ENCODE measurements around the gene NTRK1.

The NTRK1 gene

DNA sequence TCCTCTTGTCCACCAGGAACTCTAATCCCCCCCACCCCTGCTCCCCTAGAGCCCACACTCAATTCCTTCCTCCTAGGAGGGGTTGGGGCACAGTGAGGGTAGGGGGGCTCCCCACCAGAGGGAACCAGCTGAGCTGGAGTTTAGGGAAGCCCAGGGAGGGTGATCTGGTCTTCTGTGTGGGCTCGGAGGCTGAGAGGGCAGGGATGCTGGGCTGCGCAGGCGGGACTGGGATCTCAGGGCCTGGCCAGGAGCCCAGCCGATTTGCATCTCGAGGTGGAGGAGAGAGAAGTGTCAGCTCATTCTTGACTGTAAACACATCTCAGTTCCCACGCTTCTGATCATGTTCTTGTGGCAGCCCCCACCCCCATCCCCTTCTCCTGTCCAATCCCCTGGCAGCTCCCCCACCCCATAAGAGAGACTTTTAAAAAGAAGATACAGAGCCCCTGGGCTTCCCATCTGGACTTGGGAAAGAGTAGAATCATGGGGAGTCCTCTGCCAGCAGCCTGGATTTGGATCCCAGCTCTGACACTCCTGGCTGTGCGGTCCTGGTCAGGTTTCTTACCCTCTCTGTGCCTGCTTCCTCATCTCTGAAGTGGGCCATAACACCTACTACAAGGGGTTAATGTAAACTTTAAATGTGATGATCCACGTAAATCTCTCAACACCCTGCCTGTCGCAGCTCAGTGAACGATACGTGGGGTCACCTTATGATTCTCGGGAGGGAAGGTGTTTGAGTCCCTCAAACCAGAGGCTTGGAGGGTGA, 39.5 kb downstream of the NTRK1 start:
- no peak for DNase-seq

DNA sequence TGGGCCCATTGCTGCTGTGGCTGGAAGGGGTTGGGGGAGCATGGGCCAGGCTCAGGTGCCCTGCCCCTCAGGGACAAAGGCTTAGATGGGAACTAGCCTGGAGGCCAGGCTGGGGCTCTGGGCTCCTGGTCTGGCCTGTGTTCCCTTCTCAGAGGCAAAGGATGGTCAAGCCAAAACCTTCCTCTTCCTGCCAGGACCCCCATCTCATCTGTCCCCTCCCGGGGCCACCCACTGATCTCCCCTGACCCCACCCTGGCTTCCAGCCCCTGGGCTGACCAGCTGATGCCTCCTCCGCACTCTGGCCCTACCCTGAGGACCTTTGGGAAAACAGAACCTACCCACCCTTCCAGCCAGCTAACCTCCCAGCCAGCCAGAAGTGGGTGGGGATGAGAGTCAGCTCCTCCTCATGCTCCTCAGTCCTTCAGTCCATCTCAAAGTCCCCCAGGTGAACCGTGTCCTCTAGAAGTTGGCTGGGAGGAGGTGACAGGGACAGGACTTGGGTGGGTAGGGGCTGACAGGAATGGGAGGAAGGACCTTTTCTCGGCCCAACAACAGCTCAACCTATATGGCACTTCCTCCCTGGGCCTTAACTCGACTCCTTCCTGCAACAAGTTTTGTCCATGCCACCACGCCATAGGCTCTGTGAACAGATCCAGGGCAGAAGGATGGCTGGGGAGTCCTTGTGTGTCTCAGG, 40.4 kb downstream of the NTRK1 start:
- no peak for DNase-seq

DNA sequence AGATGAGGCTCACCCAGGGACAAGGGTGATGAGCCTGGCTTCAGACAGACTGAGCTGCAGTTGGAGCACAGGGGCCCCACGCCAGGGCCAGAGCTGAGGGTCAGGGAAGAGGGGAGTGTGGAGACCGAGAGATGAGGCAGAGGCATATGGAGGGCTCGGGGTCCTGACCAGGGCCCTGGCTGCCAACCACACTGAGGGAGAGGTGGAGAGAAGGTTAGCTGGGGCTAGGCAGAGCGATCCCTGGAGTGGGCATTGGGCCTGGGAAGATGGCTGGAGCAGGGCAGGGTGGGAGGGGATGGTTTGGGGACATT, 40.9 kb downstream of the NTRK1 start:
- no peak for DNase-seq

DNA sequence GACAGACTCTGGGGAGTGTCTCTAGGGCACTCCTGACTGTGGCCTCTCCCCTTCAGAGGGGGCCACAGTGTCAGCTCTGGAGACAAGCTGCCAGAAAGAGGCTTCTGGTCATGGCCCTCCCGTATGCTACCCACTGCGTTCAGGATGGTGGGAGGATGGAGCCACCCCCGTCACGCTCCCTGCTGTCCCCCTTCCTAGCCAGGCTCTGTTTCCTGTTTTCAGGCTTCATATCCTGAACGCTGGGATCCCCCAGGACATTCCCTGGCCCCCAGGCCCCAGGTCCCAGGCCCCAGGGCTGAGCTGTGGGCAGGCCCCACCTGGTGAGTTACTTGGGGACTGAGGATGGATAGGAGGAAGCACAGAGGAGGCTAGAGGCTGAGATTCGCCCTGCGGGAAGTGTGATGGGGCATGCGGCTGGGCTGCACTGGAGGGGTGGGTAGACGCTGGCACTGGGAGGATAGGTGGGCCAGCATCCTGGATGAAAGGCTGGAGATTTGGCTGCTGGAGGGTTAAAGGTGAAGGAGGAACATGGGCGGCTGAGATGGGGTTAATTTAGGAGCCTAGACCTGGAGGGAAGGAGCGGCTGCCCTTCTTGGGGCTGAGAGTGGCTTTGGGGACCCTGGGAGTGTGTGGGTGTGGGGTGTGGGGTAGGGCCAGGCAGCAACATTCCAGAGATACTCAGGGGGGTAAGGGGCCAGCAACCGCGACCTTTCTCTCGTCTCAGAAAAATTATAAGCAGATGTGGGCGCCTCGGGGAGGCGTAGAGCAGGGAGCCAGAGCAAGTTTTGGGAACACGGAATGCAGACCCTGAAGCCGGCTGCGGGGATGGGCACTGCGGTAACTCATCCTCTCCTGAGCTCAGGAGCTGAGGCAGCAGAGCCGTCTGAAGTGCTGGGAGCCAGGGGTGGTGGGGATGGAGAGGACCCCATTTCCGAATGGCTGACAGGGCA, 41.6 kb downstream of the NTRK1 start:
- no peak for DNase-seq

DNA sequence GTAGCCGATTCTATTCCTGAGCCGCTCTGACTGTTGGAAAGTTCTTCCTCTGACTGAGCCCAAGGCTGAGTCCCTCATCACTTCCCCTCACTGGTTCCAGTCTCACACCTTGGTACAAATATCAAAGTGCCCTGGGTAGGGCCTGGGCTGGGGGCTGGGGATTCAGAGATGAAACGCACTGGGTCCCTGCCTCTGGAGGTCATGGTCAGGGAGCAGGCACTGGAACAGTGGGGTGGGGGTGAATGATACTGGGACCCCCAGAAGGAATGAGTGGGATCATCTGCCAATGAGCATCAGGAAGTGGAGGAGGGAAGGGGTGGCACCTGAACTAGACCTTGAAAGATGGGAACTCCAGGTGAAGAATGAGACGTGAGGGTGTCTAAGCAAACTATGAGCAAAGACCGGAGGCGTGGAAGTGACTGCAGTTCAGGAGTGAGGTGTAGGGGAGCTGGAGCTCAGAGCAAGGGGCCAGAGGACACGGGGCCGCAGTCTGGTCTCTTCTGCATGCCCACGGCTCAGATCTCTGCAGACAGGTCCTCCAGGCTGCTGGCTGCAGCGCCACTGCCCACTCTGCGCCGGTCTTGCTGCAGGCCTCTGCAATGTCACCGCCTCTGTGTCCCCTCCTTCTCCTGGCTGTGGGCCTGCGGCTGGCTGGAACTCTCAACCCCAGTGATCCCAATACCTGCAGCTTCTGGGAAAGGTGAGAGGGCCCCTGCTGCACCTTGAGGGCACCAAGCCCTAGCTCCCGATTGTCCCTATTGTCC, 42.8 kb downstream of the NTRK1 start:
- no peak for DNase-seq

DNA sequence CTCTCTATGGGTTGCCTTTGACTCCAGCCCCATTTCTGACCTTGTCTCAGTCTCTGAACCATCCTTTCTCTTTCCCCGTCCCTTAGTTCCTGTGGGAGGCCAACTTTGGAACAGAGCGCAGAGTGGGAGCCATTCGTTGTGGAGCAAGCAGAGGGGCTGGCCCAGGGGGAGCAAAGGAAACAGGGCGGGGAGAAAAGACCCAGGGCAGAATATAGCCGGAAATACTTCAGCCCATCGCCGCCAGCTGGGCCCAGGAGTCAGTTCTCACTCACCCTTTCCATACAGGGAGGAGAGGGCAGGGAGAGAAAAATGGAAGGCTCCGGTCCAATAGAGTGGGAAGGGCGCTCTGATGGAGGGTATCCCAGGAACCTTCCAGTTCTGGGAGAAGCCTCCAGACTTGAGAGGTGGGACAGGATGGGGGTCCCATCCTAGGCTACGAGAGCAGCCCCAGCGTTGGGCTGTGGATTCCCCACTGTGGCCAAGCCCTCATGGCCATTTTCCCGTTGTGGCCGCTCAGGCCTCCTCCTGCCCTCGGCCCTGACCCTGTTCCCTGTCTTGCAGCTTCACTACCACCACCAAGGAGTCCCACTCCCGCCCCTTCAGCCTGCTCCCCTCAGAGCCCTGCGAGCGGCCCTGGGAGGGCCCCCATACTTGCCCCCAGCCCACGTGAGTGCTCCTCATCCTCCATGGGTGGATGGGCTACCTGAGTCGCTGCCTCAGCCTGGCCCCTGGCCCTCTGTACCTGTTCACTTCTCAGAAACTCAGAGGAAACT, 43.7 kb downstream of the NTRK1 start:
- DNase-seq = no peak

DNA sequence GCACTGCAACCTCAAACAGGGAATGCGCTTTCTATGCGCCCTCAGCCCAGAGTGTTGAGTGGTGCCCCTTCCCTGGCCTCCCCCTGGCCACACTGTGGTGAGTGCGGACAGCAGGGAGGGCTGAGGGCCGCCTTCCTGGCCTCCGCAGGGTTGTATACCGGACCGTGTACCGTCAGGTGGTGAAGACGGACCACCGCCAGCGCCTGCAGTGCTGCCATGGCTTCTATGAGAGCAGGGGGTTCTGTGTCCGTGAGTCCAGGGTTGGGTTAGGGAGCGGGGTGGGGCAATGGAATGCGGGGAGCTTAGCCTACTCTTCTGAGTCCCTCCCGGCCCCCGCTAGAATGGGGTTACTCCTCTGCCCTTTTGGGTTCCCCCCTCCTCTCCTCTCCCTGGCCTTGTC, 44.5 kb downstream of the NTRK1 start:
- no peak for DNase-seq

DNA sequence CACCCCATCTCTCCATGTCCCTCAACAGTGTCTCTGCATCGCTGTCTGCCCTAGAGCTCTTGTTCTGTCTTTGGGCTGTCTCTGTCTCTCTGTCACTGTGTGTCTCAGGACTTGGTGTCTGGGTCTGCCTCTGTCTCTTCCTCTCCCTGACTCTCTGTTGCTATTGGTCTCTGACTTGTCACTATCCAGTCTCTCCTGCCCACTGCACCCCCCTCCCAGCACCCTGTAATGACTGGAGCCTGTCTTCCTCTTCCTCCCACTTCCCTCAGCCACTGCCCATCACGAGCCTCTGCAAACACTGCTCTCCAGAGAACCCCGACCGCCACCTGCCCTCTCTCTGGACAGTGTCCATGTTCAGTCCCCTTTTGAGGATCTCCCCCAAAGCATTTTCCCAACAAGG, 45.0 kb downstream of the NTRK1 start:
- no peak for DNase-seq

DNA sequence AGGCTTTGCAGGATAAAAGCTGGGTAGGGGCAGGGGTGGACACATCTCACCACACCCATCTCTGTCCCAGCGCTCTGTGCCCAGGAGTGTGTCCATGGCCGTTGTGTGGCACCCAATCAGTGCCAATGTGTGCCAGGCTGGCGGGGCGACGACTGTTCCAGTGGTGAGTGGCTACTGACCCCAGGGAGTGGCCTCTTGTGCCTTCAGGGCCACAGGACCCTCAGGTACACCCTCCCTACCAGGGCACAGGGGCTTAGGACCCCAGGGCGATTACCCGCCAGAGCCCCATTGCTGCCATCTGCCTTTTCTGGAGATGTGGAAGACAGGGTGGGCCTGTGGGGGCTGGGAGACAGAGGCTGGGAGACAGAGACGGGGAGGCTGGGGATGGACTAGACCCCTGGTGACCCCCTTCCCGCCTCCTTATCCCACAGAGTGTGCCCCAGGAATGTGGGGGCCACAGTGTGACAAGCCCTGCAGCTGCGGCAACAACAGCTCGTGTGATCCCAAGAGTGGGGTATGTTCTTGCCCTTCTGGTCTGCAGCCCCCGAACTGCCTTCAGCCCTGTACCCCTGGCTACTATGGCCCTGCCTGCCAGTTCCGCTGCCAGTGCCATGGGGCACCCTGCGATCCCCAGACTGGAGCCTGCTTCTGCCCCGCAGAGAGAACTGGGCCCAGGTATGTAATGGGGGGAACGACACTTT, 45.7 kb downstream of the NTRK1 start:
- no peak for DNase-seq

DNA sequence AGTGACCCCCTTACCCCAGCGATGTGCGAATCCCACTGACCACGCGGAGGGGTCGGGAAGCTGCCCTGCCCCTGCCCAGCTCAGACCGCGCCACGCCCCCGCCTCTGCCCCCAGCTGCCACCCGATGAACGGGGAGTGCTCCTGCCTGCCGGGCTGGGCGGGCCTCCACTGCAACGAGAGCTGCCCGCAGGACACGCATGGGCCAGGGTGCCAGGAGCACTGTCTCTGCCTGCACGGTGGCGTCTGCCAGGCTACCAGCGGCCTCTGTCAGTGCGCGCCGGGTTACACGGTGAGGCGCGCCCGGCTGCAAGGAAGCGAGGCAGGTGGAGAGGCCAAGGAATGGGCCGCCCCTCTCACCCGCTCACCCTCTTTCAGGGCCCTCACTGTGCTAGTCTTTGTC, 47.9 kb downstream of the NTRK1 start:
- DNase-seq = no peak

DNA sequence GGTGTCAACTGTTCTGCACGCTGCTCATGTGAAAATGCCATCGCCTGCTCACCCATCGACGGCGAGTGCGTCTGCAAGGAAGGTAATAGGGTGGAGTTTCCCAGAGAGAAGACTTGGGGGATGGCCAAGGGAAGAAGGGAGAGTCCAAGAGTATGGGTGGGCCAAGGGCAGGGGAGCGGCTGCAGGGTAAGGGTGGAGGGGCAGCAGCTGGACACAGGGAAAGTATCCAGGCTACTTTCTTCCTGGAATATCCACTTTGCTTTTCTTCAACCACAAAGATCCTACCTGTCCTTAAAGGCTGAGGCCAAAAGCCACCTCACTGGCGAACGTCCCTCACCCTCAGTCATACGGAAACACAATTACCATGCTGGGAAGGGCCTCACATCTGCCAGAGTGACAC, 48.3 kb downstream of the NTRK1 start:
- no peak for DNase-seq

DNA sequence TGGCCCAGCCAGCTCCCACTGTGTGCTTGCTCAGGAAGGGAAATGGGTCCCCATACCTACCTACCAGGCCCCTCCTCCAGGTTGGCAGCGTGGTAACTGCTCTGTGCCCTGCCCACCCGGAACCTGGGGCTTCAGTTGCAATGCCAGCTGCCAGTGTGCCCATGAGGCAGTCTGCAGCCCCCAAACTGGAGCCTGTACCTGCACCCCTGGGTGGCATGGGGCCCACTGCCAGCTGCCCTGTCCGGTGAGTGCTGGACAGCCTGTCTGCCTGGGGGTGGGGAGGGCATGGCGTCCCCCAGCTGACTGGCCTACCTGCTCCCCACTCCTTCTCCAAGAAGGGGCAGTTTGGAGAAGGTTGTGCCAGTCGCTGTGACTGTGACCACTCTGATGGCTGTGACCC, 49.0 kb downstream of the NTRK1 start:
- DNase-seq = no peak

DNA sequence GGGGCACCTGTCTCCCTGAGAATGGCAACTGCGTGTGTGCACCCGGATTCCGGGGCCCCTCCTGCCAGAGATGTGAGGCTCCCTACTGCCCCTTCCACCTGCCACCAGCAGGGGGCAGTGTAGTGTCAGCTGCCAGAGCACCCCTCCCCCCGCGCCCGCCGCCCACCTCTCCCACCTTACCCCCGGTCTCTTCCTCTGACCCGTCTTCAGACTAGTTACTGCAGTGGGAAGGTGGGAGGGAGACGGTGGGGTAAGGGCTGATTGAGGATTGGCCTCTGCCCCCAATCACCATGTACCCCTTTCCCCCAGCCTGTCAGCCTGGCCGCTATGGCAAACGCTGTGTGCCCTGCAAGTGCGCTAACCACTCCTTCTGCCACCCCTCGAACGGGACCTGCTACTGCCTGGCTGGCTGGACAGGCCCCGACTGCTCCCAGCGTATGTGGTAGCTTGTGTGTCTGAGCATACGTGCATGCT, 49.7 kb downstream of the NTRK1 start:
- peak; percentile 68 for DNase-seq

DNA sequence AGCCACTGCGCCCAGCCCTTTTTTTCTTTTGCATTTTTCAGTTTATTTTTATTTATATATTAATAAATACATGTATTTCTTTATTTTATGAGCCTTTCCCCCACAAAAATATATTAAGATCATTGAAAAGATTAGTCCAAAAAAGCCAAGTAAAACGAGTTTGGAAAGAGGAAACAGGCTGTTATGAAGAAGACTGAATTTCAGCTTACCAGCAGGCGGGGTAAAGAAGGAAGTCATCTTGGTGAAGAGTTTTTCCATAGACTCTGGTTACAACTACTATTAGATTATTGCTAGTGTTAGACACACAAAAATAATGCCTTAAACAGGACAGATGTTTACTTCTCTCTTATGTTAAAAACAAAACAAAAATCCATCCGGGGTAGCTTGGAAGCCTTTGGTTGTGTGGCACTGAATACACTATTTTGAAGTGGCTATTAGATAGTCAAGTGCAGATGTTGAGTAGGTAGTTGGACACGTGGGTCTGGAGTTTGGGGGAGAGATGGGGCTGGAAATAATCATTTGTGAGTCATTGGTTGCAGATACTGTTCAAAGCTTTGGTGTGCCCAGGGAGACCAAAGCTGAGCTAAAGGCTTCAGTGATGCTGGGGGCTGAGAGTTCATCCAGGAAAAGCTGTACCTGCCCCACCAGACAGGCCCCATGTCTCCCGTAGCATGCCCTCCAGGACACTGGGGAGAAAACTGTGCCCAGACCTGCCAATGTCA, 51.1 kb downstream of the NTRK1 start:
- peak; percentile 44 for DNase-seq

DNA sequence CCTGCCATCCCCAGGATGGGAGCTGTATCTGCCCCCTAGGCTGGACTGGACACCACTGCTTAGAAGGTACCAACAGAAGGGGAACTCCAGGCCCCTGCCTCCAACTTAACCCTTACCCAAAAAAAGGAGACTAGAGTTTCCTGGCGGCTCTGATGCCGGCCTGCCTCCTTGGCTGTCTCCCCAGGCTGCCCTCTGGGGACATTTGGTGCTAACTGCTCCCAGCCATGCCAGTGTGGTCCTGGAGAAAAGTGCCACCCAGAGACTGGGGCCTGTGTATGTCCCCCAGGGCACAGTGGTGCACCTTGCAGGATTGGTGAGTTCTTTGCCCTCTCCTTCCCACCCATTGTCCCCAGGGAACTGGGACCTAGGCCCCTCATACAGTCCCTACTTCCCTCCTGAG, 51.6 kb downstream of the NTRK1 start:
- no peak for DNase-seq

DNA sequence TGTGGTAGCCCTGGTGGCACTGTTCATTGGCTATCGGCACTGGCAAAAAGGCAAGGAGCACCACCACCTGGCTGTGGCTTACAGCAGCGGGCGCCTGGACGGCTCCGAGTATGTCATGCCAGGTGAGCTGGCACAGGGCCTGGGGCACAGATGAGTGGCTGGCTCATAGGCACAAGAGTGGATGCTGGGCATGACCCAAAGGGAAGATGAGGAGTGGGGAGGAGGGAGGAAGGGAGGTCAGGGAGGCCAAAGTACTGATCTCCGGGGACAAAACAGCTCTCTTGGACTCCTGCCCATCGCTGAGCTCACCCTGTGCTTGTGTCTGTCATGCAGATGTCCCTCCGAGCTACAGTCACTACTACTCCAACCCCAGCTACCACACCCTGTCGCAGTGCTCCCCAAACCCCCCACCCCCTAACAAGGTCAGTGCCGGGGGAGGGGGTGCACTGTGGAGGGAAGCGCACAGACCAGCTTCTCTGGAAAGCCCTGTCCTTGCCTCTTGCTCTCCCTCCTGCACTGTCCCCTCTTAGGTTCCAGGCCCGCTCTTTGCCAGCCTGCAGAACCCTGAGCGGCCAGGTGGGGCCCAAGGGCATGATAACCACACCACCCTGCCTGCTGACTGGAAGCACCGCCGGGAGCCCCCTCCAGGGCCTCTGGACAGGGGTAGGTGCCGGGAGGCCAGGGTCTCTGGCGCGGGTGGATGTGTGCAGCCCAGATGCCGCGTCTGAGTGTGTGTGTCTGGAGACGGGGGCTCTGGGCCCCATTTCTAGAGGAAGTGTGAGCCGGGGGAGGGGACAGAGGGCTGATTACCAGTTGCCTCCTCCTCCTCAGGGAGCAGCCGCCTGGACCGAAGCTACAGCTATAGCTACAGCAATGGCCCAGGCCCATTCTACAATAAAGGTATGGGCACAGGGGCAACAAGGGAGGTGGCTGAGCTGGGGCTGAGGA, 52.5 kb downstream of the NTRK1 start:
- DNase-seq = peak; percentile 52

DNA sequence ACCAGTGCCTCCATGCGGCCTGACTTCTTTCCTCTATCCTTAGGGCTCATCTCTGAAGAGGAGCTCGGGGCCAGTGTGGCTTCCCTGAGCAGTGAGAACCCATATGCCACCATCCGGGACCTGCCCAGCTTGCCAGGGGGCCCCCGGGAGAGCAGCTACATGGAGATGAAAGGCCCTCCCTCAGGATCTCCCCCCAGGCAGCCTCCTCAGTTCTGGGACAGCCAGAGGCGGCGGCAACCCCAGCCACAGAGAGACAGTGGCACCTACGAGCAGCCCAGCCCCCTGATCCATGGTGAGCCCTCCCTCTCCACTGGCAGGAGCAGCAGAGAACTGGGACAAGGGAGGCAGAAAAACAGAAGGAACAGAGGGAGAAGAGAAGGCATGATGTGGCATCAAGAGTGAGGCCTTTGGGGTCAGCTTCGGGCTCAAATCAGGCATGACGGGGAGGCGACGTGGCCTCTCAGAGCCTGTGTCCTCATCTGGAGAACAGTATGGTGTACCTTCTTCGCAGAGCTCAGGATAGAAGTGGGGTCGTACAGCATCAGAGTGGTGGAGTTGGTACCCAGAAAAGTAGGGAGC, 53.2 kb downstream of the NTRK1 start:
- DNase-seq = no peak

DNA sequence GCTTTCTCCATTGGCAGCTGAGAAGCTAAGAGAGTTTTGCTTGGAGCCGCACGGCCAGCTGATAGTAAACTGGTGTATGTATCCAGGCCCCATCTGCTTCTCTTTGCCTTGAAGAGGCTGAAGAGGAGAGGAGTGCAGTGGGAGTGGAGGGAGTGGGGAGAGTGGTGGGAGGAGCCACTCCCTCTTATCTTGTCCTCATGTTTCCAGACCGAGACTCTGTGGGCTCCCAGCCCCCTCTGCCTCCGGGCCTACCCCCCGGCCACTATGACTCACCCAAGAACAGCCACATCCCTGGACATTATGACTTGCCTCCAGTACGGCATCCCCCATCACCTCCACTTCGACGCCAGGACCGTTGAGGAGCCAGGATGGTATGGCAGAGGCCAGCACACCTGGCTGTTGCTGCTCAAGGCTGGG, 53.8 kb downstream of the NTRK1 start:
- peak; percentile 79 for DNase-seq
